H1 (cell line): ENCODE results near the gene NDRG2. TPM values are rescaled to one million over a fixed set of nuclear protein-coding genes. Genes with fewer than 3 reads are reported as not detected.
A peak's percentile ranks its signal among the peaks of the same experiment; 100 is the strongest.

Source experiments
- CTCF ChIA-PET: fragments of 300-600 bp; sonication (Branson Sonifier 250); formaldehyde crosslinking; loops from one replicate; lab custom pipeline; 2021; ENCODE audit not compliant: partially characterized antibody; lab: Charles Lee
- POLR2A ChIA-PET: fragments of 300-600 bp; sonication (Branson Sonifier 250); formaldehyde crosslinking; loops from one replicate; lab custom pipeline; 2021; ENCODE audit warnings: inconsistent platforms; ENCODE audit not compliant: partially characterized antibody; lab: Charles Lee
- DNase-seq, 2 experiments: peaks; one replicate each; pipeline versions ENCODE4 v3.0.0 to v3.0.0-alpha.2; 2010 to 2022; ENCODE audit warnings: low spot score in 2 of 2, low read depth in 1 of 2, mixed read lengths in 1 of 2
- FAIRE-seq: peaks from 2 replicates; lab custom pipeline; 2011; peaks lifted over from hg19 to GRCh38; lab: Jason Lieb, UNC
- H2AFZ ChIP-seq: 2 replicates; pipeline ENCODE4 v1.8.1; 2012; ENCODE audit warnings: low read length, inconsistent platforms
- H2AK5ac ChIP-seq: 2 replicates; pipeline ENCODE4 v1.6.1; 2013; ENCODE audit warnings: low read depth, low read length
- H2BK120ac ChIP-seq: replicated peaks from 2 replicates; pipeline ENCODE3; 2013; ENCODE audit warnings: low read depth, low read length, inconsistent platforms
- H2BK12ac ChIP-seq: 2 replicates; pipeline ENCODE4 v1.6.1; 2013; ENCODE audit warnings: low read depth, low read length
- H2BK15ac ChIP-seq: 2 replicates; pipeline ENCODE4 v1.6.1; 2013; ENCODE audit warnings: low read length
- H2BK20ac ChIP-seq: 2 replicates; pipeline ENCODE4 v1.6.1; 2013; ENCODE audit warnings: low read length
- H2BK5ac ChIP-seq: 2 replicates; pipeline ENCODE4 v1.6.1; 2013; ENCODE audit warnings: low read depth, low read length
- H3K14ac ChIP-seq: 2 replicates; pipeline ENCODE4 v1.6.1; 2013; ENCODE audit warnings: inconsistent platforms; ENCODE audit not compliant: insufficient read length
- H3K18ac ChIP-seq: 2 replicates; pipeline ENCODE4 v1.6.1; 2013; ENCODE audit warnings: low read length; ENCODE audit errors: extremely low read depth
- H3K23ac ChIP-seq: 2 replicates; pipeline ENCODE4 v1.6.1; 2013; ENCODE audit warnings: inconsistent platforms; ENCODE audit not compliant: insufficient read length
- H3K23me2 ChIP-seq: 2 replicates; pipeline ENCODE4 v1.6.1; 2013; ENCODE audit warnings: low read depth, low read length
- H3K27ac ChIP-seq: 2 replicates; pipeline ENCODE4 v1.6.1; 2011; ENCODE audit warnings: low read depth, low read length, inconsistent platforms
- H3K27me3 ChIP-seq, 4 experiments: replicated peaks in 1 of 4; 1 replicate in 1 of 4; 2 replicates in 3 of 4; pipeline versions ENCODE4 v1.6.1 to v1.8.1; 2011 to 2013; ENCODE audit warnings: low read length in 3 of 4, mild to moderate bottlenecking in 3 of 4, inconsistent platforms in 2 of 4, mixed read lengths in 2 of 4, moderate library complexity in 1 of 4; ENCODE audit not compliant: control insufficient read depth in 3 of 4, insufficient read depth in 3 of 4; ENCODE audit errors: extremely low read depth in 1 of 4
- H3K36me3 ChIP-seq, 4 experiments: 2 replicates each; pipeline versions ENCODE4 v1.6.1 to v1.8.1; 2011 to 2013; ENCODE audit warnings: mild to moderate bottlenecking in 4 of 4, low read length in 3 of 4, moderate library complexity in 2 of 4, control low read depth in 1 of 4, inconsistent platforms in 1 of 4; ENCODE audit not compliant: insufficient read depth in 4 of 4, control insufficient read depth in 2 of 4
- H3K4ac ChIP-seq: replicated peaks from 2 replicates; pipeline ENCODE3; 2013; ENCODE audit warnings: low read length, low read depth, mixed read lengths, inconsistent platforms; ENCODE audit not compliant: insufficient read length
- H3K4me1 ChIP-seq, 4 experiments: replicated peaks in 1 of 4; 1 replicate in 1 of 4; 2 replicates in 3 of 4; pipeline versions ENCODE4 v1.6.1 to v1.8.1; 2011 to 2013; ENCODE audit warnings: low read length in 3 of 4, inconsistent platforms in 2 of 4, mixed read lengths in 1 of 4; ENCODE audit not compliant: insufficient read depth in 4 of 4, control insufficient read depth in 3 of 4
- H3K4me2 ChIP-seq, 2 experiments: 2 replicates each; pipeline versions ENCODE4 v1.6.1 to v1.8.1; 2011 to 2013; ENCODE audit warnings: low read depth in 2 of 2, low read length in 2 of 2, control low read depth in 1 of 2, inconsistent platforms in 1 of 2, mild to moderate bottlenecking in 1 of 2; ENCODE audit not compliant: insufficient read depth in 1 of 2
- H3K4me3 ChIP-seq, 4 experiments: fragments of 200-600, 300-600 bp in 1 of 4; sonication (generic), shearing (Covaris generic), sonication (Bioruptor Twin) in 1 of 4; 2 replicates each; pipeline versions ENCODE4 v1.5.1 to v1.8.1; 2011 to 2016; ENCODE audit warnings: low read length in 4 of 4, low read depth in 3 of 4, control low read depth in 2 of 4, inconsistent platforms in 2 of 4, mild to moderate bottlenecking in 2 of 4, mixed read lengths in 1 of 4, moderate library complexity in 1 of 4; ENCODE audit not compliant: insufficient read depth in 2 of 4; ENCODE audit errors: extremely low read depth in 1 of 4
- H3K56ac ChIP-seq: replicated peaks from 2 replicates; pipeline ENCODE3; 2013; ENCODE audit warnings: low read depth, mild to moderate bottlenecking, mixed read lengths, low read length, inconsistent platforms; ENCODE audit not compliant: insufficient read length
- H3K79me1 ChIP-seq: 2 replicates; pipeline ENCODE4 v1.6.1; 2013; ENCODE audit warnings: low read depth, low read length, control low read depth
- H3K79me2 ChIP-seq, 2 experiments: 2 replicates each; pipeline versions ENCODE4 v1.6.1 to v1.8.1; 2012 to 2013; ENCODE audit warnings: low read length in 2 of 2, mild to moderate bottlenecking in 2 of 2, inconsistent platforms in 1 of 2; ENCODE audit not compliant: insufficient read depth in 2 of 2, control insufficient read depth in 1 of 2
- H3K9ac ChIP-seq, 4 experiments: replicated peaks in 1 of 4; 1 replicate in 1 of 4; 2 replicates in 3 of 4; pipeline versions ENCODE4 v1.6.1 to v1.8.1; 2011 to 2013; ENCODE audit warnings: low read depth in 3 of 4, low read length in 3 of 4, control low read depth in 2 of 4, mild to moderate bottlenecking in 2 of 4, moderate library complexity in 2 of 4, inconsistent platforms in 1 of 4; ENCODE audit errors: extremely low read depth in 1 of 4
- H3K9me3 ChIP-seq, 2 experiments: 2 replicates each; pipeline versions ENCODE4 v1.6.1 to v1.8.1; 2012 to 2013; ENCODE audit warnings: mild to moderate bottlenecking in 2 of 2, moderate library complexity in 2 of 2, control low read depth in 1 of 2, inconsistent platforms in 1 of 2, low read depth in 1 of 2, low read length in 1 of 2, mixed read lengths in 1 of 2; ENCODE audit not compliant: insufficient read depth in 2 of 2
- H4K20me1 ChIP-seq, 2 experiments: replicated peaks in 1 of 2; 2 replicates each; pipeline versions ENCODE3 to v1.8.1; 2011 to 2013; ENCODE audit warnings: inconsistent platforms in 2 of 2, low read length in 2 of 2, mild to moderate bottlenecking in 1 of 2; ENCODE audit not compliant: insufficient read depth in 2 of 2, control insufficient read depth in 1 of 2
- H4K5ac ChIP-seq: 2 replicates; pipeline ENCODE4 v1.6.1; 2013; ENCODE audit warnings: low read length, low read depth, mixed read lengths, inconsistent platforms; ENCODE audit not compliant: insufficient read length
- H4K8ac ChIP-seq: 2 replicates; pipeline ENCODE4 v1.8.0; 2013; ENCODE audit warnings: mild to moderate bottlenecking, moderate library complexity, low read length, inconsistent platforms; ENCODE audit not compliant: insufficient read depth; ENCODE audit errors: extremely low read depth
- H4K91ac ChIP-seq: replicated peaks from 2 replicates; pipeline ENCODE3; 2013; ENCODE audit warnings: low read length, mixed read lengths, inconsistent platforms; ENCODE audit not compliant: insufficient read length
- HDAC2 ChIP-seq, 2 experiments: fragments of 300-600 bp in 1 of 2; sonication (generic) in 1 of 2; IDR thresholded peaks; 2 replicates each; pipeline ENCODE4 v1.6.1; 2011 to 2012; ENCODE audit warnings: low read depth in 2 of 2, low read length in 2 of 2, mild to moderate bottlenecking in 2 of 2, moderate library complexity in 2 of 2, borderline replicate concordance in 1 of 2, inconsistent platforms in 1 of 2
- TAF1 ChIP-seq: IDR thresholded peaks from 2 replicates; pipeline ENCODE4 v1.6.1; 2011; ENCODE audit warnings: mild to moderate bottlenecking, low read depth, low read length
- WGBS, 2 experiments: shearing (Covaris generic) in 1 of 2; methylation state at CpG; one replicate each; pipeline versions ENCODE4 v1.1.6 to v1.1.7; 2013 to 2015; ENCODE audit warnings: low lambda C conversion rate in 2 of 2, mixed read lengths in 2 of 2, inconsistent platforms in 1 of 2, low coverage in 1 of 2, missing lambda C conversion rate in 1 of 2; ENCODE audit not compliant: insufficient replicate concordance in 2 of 2, insufficient coverage in 1 of 2, insufficient read length in 1 of 2; ENCODE audit errors: extremely low coverage in 1 of 2, missing lambda C conversion rate in 1 of 2; 5-methylcytosine and 5-hydroxymethylcytosine counted together
- polyA plus RNA-seq, 7 experiments: library from polyadenylated mRNA; depleted of rRNA in 3 of 7; stranded (reverse) in 5 of 7; unstranded in 2 of 7; fragments of >200 nt in 5 of 7; fragments of 200-250 nt in 2 of 7; gene quantifications; 1 replicate in 5 of 7; 2 replicates in 1 of 7; 4 replicates in 1 of 7; pipeline versions ENCODE4 v1.2.1 to v1.2.3, GENCODE V29; 2011 to 2013; ENCODE audit warnings: missing spikeins in 2 of 7, mixed read lengths in 2 of 7
- total RNA-seq: library from RNA; stranded (reverse); fragmentation: NEBNext Ultra II Directional; extraction: Animal tissue kit (Norgen Biotek cat#: 25700); gene quantifications from 2 replicates; pipeline ENCODE4 v1.2.1, GENCODE V29; 2021

Gene NDRG2
- total and polyA plus RNA-seq, 2 of the 8 experiments (the other 6 are each of a cell fraction or from before 2014, with no cell fraction given): 29.9 to 48.6 TPM

GRCh38 chr14:20989471-20989786 lies 35.4 kb downstream of the NDRG2 start:
- 0 out of 2 replicates have a peak overlapping the region, but pooled peaks have one; percentile 94 for H2BK12ac ChIP-seq
- H3K4me1 ChIP-seq: peaks cover 2 to 4% (median 4%) of the 10 kb centered on the region in 4 experiments; a peak in 3 of 7 replicates
- peaks cover 9 to 24% (median 18%) of the 10 kb centered on the region in 4 experiments for H3K36me3 ChIP-seq
- TF ChIP-seq TAF1 (peak; percentile 42), HDAC2 (IDR thresholded peaks at IDR 0.05; ENCODE audit: borderline replicate concordance in 1 of 2, low read depth in 2 of 2, low read length in 2 of 2) (no peak)
- DNase-seq (no peak), FAIRE-seq (no peak)
- no peaks in the 10 kb centered on the region for H3K9me3 ChIP-seq
- H2BK20ac ChIP-seq: no peak overlapping the region
- H3K9ac ChIP-seq: peak overlapping the region in 1 of 4 experiments; percentile 74; a peak in 1 of 7 replicates
- peaks cover 0 to 19% of the 10 kb centered on the region in 2 experiments; a peak in 2 of 4 replicates for H3K79me2 ChIP-seq
- H4K5ac ChIP-seq: peak overlapping the region; percentile 51
- H4K8ac ChIP-seq: no peak overlapping the region
- H4K20me1 ChIP-seq: peaks cover 0 to 3% of the 10 kb centered on the region in 2 experiments
- no peaks in the 10 kb centered on the region for H3K79me1 ChIP-seq
- H4K91ac ChIP-seq: no peak overlapping the region
- H3K23ac ChIP-seq: no peak overlapping the region
- ChIA-PET CTCF (interaction anchor here (0.7 to 2.1 kb wide), 5 partner anchors 16 to 103 kb away, joined by 3 to 7 read pairs (median 4); no protein-coding TSS in a partner anchor), POLR2A (interaction anchor here (0.6 to 1.0 kb wide), 3 partner anchors 9 to 16 kb away, joined by 3 read pairs; no protein-coding TSS in a partner anchor)
- H2AK5ac ChIP-seq: no peak overlapping the region
- H2BK120ac ChIP-seq: no peak overlapping the region
- H3K4me2 ChIP-seq: peak overlapping the region; percentile 61 to 89
- no peak overlapping the region for H2AFZ ChIP-seq
- H3K27me3 ChIP-seq: no peaks in the 10 kb centered on the region
- no peak overlapping the region for H3K56ac ChIP-seq
- H2BK15ac ChIP-seq: no peak overlapping the region
- WGBS, 2 experiments: 5% methylated on average over 4 of the region's 11 CpGs; no CpG with 5 or more reads in 1 of the 2 experiments
- H3K23me2 ChIP-seq: peaks cover 4% of the 10 kb centered on the region; the same call in 1 of the 2 replicates
- H3K4me3 ChIP-seq: peak overlapping the region; percentile 39 to 65 (median 54); a peak in 7 of 8 replicates
- H3K18ac ChIP-seq: no peak overlapping the region
- H3K27ac ChIP-seq: no peak overlapping the region
- H3K4ac ChIP-seq: no peak overlapping the region
- H3K14ac ChIP-seq: no peak overlapping the region
- no peak overlapping the region for H2BK5ac ChIP-seq
